Inflammatory macrophage treated with lipopolysaccharide for 1 hour (primary cell): ENCODE data around the gene ANTXR2.

Source experiments
- DNase-seq, 2 donors: peaks; one replicate each; pipeline ENCODE4 v3.0.0-alpha.2; 2020 to 2022

Gene ANTXR2

DNA sequence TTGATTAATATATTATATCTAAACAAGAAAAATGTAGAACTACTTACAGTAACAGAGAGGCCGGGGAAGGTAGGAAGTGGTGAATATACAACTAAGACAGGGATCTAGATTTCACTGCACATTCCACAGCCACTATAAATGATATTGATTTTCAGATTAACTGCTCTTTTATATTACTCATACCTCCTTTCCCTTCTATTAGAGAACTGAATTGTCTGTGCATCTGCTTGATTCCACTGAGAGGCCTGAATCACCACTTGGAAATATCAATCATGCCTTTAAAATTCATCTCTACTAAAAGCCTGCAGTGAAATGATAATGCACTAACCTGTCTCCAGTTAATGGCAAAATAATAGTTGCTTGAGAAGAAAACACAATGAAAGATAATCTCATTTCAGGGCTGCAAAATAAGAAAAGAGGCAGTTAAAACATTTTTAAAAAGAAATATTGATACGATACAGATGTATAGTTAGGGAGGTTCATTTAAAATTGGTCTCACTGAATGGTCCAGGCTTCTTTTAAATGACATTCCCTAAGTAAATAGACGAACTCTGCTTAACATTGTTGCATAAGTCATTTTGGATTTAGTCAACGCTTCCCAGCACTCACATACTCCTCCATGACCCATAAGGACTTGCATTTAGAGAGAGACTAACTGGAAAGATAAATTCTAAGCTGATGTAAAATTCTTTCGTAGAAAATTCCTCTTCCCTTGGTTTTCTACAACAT is 3.8 kb downstream of the ANTXR2 start:
- no peak for DNase-seq

- DNase-seq: no peak
These were observed 7.4 kb downstream of the ANTXR2 start for GRCh38 chr4:80065601-80066000.

DNA sequence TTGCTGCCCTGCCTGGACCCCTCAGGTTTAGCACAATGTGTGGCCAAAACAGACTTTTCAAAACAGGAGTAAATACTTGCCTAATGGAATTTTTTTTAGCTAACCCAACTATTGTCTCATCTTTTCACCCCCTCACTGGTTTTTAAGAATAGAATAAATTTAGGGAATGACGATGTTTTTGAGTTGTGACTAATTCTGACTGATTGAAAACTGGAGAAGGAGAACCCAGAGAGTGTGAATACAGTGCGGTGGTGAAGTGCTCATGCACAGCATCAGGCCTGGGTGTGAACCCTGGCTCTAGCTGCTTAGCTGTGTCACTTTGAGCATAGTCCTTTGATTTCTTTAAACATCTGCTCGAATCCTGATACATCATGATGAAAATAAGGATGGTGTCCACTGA is 10.5 kb downstream of the ANTXR2 start:
- DNase-seq: no peak

- no peak for DNase-seq
These were observed 12.2 kb downstream of the ANTXR2 start for GRCh38 chr4:80060804-80061203.

DNA sequence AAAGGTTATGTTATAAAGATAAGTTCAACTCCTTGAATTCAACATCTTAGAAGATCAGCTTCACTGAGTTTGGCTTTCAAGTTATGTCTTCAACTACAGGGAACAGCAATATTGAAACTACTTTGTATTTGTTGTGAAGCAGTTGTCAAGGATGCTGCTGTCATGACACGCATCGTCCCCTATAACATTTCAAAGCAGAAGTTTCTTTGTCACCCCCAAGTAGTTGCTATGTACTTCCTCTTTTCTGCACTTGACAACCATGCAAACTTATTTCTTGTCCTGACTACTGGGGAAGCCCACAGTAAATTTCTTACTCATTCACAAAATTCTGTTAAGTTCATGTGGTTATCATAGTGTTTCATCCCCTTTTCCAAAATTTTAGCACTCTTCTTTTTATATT is 14.3 kb downstream of the ANTXR2 start:
- DNase-seq: peak; percentile 85 to 95

DNA sequence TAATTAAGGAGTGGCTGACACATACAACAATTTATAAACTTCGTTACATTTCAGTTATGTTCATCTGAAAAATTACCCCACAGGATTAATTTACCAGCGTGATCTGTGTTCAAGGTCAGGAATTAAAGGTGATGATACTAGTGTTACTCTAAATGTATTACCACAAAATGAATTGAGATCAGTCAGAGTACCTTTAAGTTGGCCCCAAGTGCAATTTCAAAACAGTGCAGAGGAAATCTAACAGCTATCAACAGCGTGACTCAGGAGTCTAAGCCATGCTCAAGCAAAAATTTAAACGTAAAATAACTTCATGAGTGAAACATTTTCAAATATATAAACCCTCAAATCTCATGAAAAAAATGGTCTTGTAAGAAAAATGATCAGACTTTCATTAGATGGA is 18.7 kb downstream of the ANTXR2 start:
- no peak for DNase-seq

GRCh38 chr4:80053140-80053910 is 19.7 kb downstream of the ANTXR2 start:
- no peak for DNase-seq

DNA sequence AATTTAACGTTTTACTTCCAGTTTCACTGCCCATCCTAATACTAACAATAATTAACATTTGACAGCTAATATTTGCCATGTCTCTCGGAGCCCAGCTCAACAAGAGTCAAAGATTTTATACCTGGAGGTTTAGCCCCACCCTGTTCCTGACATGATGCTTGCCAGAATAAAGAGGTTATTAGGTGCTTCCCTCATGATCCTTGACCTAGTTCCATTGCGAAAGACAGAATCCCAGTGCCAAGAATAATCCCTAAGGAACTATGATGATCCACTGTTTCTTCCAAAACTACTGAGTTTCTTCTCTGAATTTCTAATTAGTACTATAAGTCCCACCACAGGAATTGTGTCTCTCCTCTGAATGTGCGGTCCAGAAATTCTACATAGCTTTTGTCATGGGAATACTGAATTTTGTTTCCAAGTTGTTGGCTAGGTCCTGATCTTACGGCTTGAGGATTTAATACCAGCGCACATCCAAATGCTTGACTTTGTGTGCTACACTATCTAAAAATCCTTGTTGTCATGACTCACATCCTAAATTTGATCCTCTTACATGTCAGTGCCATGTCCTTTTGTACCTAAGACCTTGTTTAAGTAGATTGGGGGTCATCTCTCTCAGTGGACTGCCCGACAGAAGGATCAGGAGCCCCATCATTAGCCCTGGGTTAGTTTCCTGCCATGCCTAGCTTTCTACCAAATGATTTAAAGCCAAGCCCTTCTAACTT is 23.1 kb downstream of the ANTXR2 start:
- no peak for DNase-seq

GRCh38 chr4:80049402-80049801 is 23.6 kb downstream of the ANTXR2 start:
- no peak for DNase-seq

DNA sequence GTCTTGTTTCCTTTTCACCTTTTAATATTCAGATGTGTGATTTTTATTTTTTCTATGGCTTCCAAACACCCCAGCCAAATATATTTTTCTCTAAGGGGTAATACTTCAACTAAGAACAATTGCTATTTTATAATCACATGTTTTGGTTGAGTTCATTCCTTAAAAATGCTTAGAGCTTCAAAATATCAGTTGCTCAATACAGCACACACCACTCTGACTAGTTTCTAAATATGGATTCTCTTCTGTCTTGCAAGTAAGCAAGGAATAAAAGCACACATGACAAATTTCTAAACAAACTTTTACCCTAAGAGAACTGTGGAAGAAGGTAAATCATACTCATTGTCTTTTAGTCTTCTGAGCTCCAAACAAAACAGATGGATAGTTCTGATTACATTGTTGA is 27.2 kb downstream of the ANTXR2 start:
- peak; percentile 34 to 71 for DNase-seq

GRCh38 chr4:80043541-80043940 is 29.5 kb downstream of the ANTXR2 start:
- no peak for DNase-seq

GRCh38 chr4:80042821-80043220 is 30.2 kb downstream of the ANTXR2 start:
- no peak for DNase-seq

- DNase-seq: no peak
These were observed 35.2 kb downstream of the ANTXR2 start for GRCh38 chr4:80037864-80038263.

GRCh38 chr4:80036949-80037685 is 35.9 kb downstream of the ANTXR2 start:
- peak; percentile 11 to 14 for DNase-seq

- DNase-seq: no peak
These were observed 36.7 kb downstream of the ANTXR2 start for GRCh38 chr4:80036306-80036705.

DNA sequence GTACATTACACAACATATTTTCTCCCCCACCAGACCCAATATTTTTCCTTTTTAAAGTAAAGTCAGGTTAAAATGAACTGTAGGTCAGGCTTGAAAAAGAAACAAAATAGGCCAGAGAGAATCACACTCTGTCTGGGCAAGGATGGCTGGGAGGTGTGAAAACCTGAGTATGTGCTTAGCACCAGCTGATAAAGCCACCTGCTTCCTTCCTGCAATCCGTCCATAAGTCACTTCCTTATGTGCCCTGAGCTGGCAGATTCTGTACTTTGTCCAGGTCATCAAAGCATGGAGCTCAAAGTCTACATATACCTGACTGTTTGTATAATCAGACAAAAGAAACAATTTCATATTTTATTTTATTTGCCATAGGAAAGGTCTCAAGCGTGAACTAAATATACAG is 37.7 kb downstream of the ANTXR2 start:
- DNase-seq: no peak

- DNase-seq: no peak
These were observed 39.4 kb downstream of the ANTXR2 start for GRCh38 chr4:80033581-80033980.

DNA sequence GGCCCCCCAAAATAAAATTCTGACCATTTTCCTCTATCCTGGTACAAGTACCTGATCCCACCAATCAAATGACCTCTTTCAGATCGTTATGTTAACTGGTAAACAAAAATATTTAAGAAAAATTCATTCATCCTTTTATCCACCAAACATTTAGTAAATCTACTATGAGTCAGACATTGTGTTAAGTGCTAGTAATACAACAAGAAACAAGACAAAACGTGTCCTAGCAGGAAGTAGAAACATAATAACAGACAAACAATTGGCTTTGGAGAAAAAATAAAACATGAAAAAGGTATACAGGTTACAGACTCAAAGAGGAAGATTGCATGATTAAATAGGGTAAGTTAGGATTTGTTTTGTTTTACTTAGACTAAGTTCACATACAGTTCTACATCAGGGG is 43.7 kb downstream of the ANTXR2 start:
- DNase-seq: no peak

- no peak for DNase-seq
These were observed 45.4 kb downstream of the ANTXR2 start for GRCh38 chr4:80027611-80028010.

- no peak for DNase-seq
These were observed 46.9 kb downstream of the ANTXR2 start for GRCh38 chr4:80026100-80026499.

DNA sequence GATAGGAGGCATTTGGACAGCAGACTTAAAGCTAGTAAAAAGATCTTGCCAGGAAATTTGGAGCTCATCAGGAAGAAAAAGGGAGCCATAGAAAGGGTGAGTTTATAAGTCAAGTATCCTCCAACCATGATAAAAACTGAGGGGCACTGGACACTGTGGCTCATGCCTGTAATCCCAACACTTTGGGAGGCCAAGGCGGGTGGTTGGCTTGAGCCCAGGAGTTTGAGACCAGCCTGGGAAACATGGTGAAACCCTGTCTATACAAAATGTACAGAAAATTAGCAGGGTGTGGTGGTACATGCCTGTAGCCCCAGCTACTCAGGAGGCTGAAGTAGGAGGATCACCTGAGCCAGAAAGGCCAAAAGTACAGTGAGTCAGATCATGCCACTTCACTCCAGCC is 48.7 kb downstream of the ANTXR2 start:
- no peak for DNase-seq

- no peak for DNase-seq
These were observed 50.7 kb downstream of the ANTXR2 start for GRCh38 chr4:80022282-80022681.
